Smooth muscle cell of bladder (primary cell): ENCODE measurements around the gene TADA2A. TPM values are rescaled to one million over a fixed set of nuclear protein-coding genes. Genes with fewer than 3 reads are reported as not detected.

Experiments
- total RNA-seq: library from RNA; depleted of rRNA; stranded (reverse); fragments of >200 nt; gene quantifications from 2 replicates; pipeline ENCODE4 v1.2.3, GENCODE V29; 2014

Gene TADA2A
- total RNA-seq = 16.8 and 18.7 TPM in 2 replicates

DNA sequence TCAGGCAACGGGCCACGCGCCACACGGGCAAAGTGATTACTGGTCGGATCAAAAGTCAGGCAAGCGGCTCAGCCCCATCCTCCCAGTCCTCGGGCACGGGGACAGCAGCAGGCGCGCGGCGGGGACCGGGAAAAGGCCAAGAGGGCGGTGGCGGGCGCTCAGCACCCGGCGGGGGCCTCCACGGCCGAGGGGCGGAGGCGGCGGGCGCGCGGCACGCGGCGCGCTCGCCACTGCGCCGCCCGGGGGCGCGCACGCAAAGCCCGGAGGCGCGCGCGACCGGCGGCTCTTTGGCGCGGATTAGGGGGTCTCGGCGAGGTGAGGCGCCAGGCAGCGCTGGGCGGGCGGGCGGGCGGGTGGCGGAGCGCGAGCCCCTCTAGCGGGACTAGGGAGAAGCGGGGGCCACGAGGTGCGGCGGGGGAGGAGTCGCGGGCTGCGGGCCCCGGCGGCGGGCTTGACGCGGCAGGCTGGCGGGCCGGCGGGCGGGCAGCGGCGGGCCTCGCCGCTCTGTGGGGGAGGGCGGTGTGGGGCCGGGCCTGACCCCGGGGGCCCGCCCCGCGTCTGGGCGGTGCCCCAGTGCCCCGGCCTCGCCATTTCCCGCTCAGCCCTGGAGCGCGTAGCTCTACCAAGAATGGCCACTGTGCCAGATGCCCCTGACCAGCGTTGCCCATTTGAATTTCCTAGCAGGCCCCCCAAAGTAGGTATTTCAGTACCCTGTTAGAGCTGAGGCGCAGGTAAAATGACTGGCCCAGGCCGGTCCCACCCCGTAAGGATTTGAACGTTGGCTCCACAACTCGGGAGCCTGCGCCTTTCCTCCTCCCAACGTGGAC is at the start of gene TADA2A, which contains the start of gene ACACA:
Gene TADA2A, plus strand, starts transcription at position 252 of the 827 bp plus-strand sequence. CDS start 4,480 bp downstream, outside the sequence.
Gene ACACA, minus strand, starts transcription at position 202 of the 827 bp plus-strand sequence. CDS start 537 bp downstream, outside the sequence.

GRCh38 chr17:37375706-37376105 is 31.0 kb upstream of the TADA2A start, which contains the start of gene C17orf78:
Gene C17orf78 (plus strand): TSS chr17:37375985. CDS start chr17:37376093, 108 bp downstream.

DNA sequence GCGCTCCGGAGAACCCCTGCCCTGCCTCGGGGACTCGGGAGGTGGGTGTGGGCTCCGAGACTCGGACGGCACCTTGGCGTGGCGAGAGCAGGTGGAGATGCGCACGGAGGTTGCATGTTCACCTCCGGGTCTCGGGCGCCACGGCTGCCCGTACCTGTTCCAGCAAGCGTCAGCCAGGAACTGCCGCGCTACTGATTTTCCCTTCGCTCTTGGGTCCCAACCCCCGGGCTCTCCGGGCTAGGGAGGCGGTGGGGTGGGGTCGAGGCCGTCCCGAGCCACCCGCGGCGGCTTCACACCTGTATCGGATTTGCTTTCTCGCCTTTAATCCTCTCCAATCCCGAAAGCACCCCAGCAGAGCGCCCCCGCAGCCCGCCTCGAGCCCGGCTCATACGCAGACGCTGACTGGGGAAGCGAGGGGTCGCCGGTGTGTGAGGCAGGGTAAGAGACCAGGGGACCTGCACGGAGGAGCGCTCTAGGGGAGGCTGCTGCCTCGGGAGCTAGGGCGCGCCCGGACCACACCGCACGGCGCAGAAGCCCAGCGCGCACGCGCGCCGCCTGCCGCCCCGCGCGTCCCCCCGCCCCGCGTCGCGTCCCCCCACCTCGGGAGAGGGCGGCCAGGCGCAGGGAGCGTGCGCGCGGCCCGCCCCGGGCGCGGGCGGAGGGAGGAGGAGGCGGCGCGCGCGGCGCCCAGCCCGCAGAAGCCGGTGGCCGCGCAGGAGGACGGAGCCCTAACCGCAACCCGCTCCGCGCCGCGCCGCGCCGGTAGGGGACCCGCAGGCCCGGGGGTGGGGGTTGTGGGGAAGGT is 82.7 kb downstream of the TADA2A start, which contains the start of gene DUSP14:
Gene DUSP14, plus strand, starts transcription at position 695 of the 805 bp plus-strand sequence. CDS start 22,382 bp downstream, outside the sequence.

Other genes with a start within 250 kb of the TADA2A start
- gene C17orf78, start 30.9 kb upstream of the TADA2A start, total RNA-seq = not detected in 2 replicates
- 42.1 and 45.9 TPM in 2 replicates for gene ACACA, start 50 bp upstream of the TADA2A start, total RNA-seq
- gene DUSP14, start 83.0 kb downstream of the TADA2A start, total RNA-seq = 42.6 and 46.8 TPM in 2 replicates
- gene SYNRG, start 202.5 kb downstream of the TADA2A start, total RNA-seq = 9.1 and 11.1 TPM in 2 replicates
- gene DDX52, start 236.6 kb downstream of the TADA2A start, total RNA-seq = 12.7 and 17.4 TPM in 2 replicates